NCI-H2171 treated with DMSO at 0.1 percent for 48 hours (cell line): ENCODE results near the gene FFAR3.
"Not testable (repeated sequence)": the region's sequence is repeated elsewhere in the genome, so short reads cannot be mapped to it uniquely, and the experiment has no call there.

Source experiments
- DNase-seq: peaks from one replicate; lab custom pipeline; 2025; lab: John Stamatoyannopoulos, UW

The FFAR3 gene

DNA sequence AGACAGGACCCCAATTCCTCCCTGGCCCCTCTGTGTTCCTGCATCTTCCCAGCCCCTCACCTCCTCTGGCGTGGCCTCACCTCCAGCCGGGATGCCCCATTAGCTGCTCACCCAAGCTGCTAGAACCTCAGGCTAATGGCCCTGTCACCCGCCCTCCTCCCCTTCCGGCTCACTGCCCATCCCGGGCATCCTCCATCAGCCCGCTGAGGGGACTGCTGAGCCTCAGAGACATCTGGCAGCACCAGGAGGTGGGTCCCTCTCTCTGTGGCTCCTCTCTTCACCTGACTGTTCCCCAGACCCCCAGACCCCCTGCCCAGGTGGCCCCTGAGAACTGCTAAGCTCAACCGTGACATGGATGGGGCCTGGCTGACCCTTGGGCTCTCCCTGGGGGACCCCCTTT lies 7.7 kb upstream of the FFAR3 start:
- DNase-seq, result peak; percentile 36

DNA sequence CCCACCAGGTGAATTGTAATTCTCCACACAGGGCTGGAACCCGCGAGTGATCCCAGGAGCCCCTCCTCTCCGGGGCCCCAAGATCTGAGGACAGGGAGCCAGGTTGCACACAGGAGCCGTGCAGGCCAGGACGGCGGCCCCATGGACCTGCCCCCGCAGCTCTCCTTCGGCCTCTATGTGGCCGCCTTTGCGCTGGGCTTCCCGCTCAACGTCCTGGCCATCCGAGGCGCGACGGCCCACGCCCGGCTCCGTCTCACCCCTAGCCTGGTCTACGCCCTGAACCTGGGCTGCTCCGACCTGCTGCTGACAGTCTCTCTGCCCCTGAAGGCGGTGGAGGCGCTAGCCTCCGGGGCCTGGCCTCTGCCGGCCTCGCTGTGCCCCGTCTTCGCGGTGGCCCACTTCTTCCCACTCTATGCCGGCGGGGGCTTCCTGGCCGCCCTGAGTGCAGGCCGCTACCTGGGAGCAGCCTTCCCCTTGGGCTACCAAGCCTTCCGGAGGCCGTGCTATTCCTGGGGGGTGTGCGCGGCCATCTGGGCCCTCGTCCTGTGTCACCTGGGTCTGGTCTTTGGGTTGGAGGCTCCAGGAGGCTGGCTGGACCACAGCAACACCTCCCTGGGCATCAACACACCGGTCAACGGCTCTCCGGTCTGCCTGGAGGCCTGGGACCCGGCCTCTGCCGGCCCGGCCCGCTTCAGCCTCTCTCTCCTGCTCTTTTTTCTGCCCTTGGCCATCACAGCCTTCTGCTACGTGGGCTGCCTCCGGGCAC lies 6.7 kb upstream of the FFAR3 start:
- no peak for DNase-seq

DNA sequence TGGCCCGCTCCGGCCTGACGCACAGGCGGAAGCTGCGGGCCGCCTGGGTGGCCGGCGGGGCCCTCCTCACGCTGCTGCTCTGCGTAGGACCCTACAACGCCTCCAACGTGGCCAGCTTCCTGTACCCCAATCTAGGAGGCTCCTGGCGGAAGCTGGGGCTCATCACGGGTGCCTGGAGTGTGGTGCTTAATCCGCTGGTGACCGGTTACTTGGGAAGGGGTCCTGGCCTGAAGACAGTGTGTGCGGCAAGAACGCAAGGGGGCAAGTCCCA lies 6.1 kb upstream of the FFAR3 start:
- DNase-seq, result no peak

DNA sequence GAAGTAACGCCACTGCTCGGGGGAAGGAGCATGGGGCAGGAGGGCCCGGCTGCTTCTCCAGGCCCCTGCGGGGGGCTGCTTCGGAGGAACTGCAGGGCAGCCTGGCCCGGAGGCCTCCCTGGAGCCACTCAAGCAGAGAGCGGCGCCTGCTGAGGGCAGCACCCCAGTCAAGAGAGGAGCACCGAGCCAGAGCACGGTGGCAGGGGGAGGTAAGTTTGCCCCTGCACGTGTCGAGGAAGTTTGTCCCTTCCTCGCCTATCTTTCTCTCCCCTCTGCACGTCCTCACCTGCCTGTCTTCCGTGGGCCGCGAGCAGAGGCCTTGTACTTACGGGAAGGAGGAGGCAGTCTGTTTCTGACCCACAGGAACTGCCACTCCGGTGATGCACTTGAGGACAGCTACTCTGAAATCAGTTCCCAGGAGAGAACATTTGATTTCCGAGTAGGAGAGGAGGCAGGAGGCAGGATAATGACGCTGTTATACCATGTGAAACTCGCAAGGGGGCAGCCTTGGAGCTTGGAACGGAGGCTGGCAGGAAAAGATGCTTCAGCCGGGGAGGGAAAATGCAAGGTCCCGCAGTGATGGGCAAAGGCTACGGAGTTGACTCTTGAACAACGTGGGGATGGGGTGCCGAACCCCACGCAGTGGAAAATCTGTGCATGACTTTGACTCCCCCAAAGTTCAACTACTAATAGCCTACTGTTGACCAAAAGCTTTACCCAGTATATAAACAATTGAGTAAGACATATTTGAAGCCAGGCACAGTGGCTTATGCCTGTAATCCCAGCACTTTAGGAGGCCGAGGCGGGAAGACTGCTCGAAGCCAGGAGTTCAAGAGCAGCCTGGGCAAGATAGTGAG lies 5.6 kb upstream of the FFAR3 start:
- DNase-seq, result peak; percentile 83

DNA sequence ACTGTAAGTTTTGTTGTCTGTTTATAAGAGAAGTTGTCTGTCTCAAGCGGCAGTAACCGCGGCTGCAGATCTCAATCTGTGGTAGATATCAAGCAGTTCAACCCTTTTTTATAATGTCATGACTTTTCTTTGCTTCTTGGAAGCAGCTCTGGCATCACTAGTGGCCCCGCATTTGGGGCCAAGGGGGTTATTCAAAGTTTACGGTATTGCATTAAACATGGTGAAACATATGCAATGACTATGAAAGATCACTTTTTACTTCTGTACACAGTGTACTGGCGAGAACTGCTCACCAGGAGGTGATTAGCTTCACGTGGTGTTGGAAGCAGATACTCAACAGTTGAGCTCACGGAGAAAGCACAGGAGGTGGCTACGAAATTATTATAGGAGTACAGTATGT lies 4.6 kb upstream of the FFAR3 start:
- no peak for DNase-seq

DNA sequence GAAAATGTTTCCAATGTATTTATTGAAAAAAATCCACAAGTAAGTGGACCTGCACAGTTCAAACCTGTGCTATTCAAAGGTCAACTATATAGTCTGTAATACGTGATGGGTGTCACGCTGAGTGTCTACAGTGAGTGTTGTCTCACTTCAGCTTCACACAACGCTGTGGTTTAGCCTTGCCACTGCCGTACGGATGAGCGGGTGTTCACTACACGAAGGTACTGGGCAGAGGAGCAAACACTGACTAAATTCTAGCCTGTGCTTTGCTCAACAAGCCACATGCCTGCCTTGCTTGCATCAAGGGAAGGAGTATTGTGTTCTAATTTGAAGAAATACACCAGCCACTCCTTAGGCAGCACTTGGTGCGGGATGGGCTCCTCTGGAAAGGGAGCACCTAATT lies 3.4 kb upstream of the FFAR3 start:
- no peak for DNase-seq

DNA sequence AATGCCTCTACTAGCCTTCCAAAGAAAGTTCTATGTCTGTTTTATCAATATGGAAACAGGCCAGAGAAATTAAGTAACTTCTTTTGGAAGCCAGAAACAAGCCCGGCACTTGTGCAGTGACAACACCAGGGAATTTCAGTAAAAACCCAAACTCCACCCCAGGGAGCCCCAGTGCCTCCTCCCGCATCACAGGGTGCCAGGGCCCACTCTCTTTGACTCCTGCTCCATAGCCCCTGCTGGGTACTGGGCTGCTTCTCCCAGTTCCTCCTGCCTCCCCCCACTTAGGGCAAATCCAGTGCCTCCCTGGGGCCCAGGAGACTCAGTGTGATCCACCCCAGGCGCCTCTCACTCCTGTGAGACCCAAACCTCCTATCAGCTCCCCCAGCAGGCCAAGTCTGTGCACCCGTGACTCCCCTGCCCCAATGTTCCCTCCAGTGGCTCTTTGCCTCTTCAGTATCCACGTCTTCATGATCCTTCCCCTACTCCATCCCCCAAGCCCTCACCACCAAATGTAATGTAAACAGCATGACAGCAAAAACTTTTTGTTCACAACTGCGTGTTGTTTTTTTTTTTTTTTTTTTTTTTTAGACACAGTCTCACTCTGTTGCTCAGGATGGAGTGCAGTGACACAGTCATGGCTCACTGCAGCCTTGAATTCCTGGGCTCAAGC lies 2.3 kb upstream of the FFAR3 start:
- DNase-seq, result no peak

DNA sequence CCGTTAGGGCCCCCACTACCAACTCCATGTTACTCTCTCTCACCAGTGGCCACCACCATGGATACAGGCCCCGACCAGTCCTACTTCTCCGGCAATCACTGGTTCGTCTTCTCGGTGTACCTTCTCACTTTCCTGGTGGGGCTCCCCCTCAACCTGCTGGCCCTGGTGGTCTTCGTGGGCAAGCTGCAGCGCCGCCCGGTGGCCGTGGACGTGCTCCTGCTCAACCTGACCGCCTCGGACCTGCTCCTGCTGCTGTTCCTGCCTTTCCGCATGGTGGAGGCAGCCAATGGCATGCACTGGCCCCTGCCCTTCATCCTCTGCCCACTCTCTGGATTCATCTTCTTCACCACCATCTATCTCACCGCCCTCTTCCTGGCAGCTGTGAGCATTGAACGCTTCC lies 574 bp downstream of the FFAR3 start:
- DNase-seq, result not testable (repeated sequence)

DNA sequence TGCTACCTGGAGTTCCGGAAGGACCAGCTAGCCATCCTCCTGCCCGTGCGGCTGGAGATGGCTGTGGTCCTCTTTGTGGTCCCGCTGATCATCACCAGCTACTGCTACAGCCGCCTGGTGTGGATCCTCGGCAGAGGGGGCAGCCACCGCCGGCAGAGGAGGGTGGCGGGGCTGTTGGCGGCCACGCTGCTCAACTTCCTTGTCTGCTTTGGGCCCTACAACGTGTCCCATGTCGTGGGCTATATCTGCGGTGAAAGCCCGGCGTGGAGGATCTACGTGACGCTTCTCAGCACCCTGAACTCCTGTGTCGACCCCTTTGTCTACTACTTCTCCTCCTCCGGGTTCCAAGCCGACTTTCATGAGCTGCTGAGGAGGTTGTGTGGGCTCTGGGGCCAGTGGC lies 1.1 kb downstream of the FFAR3 start:
- not testable (repeated sequence) for DNase-seq

DNA sequence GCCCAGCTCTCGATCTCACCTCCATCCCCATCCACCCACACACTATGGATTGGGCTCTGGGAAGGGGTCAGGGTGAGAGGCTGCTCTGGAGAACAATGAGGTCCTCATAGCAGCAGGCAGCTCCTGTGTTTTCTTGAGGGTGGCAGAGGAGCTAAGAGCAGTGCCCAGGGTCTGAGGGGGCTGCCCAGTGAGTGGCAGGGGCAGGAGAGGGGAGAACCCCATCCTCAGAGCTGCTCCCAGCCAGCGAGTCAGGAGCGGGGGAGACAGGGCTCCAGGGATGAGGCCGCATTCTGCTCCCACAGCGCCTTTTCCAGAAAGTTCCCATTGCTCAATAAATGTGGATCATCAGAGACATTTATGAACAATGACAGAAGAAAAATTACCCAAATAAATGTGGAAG lies 1.8 kb downstream of the FFAR3 start:
- DNase-seq, result not testable (repeated sequence)

DNA sequence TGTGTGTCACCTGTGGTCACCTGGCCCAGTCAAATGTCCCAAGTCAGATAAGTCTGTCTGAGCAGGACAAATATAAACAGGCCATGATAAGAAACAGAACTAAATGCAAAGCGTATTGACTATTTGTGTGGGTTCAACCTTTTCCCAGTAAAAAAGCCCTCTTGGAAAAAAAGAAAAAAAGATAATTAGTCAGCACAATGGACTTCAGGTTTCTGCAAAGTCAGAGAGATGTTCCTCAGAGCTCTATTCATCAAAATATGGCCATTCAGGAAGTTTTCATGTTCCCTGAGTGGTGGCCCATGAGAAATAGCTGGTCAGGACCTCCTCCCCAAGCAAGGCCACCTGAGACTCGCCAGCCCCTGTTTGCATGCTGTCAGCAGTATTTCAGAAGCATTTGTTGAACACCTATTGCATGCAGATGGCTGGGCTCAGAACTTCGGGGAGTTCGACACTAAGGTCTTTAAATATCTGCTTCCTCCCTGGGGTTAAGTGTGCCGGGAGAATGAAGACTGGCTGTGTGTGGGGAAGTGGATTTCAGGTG lies 2.7 kb downstream of the FFAR3 start:
- DNase-seq, result no peak

DNA sequence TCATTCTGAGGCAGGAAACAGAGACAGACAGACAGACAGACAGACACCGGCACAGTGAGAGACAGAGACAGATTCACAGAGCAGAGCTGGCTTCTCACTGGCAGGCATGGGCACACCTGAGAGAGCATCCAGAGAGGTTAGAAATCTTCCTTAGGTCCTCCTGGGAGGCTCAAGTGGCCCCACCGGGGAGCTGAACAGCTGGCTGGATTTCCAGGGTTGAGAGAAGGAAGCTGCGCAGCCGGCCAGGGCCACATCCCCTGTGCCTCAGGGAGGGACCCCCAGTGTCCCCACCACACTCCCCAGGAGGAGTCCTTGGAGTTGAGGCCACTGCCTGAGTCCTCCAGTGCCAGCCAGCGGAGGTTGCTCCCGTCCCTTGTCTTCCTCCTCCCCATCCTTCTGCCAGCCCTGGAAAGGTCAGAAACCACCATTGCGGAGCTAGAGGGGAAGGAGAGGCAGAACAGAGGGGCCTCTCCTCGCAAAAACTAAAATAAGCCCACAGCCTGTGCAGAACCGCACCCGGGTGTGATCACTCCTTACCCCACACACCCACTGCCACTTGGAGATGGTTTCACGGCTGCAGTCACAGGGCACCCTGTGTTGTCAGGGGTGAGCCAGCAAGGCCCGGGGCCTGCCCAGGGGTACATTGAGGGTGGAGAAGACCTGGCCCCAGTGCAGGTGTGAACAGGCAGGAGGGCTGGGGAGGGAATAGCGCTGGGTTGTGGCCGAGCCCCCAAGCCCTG lies 4.2 kb downstream of the FFAR3 start:
- peak; percentile 14 for DNase-seq

DNA sequence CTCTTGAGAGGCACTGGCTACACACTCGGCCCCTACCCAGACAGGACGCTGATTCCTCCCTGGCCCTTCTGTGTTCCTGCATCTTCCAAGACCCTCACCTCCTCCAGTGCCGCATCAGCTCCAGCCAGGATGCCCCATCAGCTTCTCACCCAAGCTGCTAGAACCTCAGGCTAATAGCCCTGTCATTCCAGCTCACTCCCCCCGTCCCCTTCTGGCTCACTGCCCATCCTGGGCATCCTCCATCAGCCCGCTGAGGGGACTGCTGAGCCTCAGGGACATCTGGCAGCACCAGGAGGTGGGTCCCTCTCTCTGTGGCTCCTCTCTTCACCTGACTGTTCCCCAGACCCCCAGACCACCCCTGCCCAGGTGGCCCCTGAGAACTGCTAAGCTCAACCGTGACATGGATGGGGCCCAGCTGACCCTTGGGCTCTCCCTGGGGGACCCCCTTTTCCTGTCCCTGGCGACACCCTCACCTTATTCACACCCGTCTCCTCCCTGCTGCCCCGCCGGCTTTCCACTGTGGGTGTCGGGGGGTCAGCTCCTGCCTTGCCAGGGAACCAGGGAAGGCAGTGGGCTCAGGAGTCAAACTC lies 4.8 kb downstream of the FFAR3 start:
- peak; percentile 32 for DNase-seq

DNA sequence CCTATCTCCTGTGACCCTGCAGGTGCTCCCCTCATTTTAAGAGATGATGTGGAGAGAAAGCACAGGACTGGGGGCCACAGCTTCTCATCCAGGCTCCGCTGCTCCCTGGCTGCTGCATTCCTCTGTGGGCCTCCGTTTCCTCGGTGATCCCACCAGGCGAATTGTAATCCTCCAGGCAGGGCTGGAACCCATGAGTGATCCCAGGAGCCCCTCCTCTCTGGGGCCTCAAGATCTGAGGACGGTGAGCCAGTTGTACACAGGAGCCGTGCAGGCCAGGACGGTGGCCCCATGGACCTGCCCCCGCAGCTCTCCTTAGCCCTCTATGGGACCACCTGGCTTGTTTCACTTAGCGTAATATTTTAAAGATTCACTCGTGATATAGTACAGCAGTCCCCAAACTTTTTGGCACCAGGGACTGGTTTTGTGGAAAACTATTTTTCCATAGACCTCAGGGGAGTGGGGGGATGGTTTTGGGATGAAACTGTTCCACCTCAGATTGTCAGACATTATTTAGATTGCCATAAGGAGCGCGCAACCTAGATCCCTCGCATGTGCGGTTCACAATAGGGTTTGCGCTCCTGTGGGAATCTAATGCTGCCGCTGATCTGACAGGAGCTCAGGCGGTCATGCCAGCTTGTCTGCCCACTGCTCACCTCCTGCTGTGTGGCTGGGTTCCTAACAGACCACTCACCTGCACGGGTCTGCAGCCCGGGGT lies 5.6 kb downstream of the FFAR3 start:
- DNase-seq, result no peak

DNA sequence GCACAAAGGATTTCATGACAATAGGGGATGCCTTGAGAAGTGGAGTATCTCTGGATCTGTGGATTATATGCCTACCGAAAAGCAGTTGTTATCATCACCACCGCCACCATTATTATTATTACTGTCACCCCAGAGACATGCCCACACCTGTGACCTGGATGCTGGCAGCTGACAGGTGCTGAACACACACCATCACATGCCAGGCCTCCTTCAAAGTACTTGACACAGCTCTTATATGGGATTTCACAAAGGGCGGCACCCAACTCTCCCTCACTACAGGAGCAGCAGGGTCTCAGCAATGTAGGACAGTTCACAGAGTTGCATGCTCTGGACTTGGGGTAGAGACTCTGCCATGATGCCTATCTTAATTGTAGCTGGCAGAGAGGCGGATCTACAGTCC lies 7.0 kb downstream of the FFAR3 start:
- no peak for DNase-seq

DNA sequence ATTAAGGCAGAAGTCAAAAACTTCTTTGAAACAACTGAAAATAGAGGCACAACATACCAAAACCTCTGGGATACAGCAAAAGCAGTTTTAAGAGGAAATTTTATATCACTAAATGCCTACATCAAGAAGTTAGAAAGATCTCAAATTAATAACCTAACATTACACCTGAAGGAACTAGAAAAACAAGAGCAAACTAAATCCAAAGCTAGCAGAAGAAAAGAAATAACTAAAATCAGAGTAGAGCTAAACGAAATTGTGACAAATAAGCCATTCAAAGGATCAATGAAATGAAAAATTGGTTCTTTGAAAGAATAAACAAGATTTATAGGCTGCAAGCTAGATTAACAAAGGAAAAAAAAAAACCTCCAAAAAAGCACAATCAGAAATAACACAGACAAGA lies 10.1 kb downstream of the FFAR3 start:
- no peak for DNase-seq

DNA sequence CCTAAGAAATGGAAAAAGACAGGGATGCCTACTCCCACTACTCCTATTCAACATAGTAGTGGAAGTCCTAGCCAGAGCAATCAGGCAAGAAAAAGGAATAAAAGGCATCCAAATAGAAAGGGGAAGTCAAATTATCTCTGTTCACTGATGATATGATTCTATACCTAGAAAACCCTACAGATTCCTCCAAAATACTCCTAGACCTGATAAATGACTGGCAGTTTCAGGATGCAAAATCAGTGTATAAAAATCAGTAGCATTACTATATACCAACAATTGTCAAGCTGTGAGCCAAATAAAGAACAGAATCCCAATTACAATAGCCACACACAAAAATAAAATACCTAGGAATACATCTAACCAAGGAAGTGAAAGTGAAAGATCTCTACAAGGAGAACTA lies 11.3 kb downstream of the FFAR3 start:
- DNase-seq, result no peak

DNA sequence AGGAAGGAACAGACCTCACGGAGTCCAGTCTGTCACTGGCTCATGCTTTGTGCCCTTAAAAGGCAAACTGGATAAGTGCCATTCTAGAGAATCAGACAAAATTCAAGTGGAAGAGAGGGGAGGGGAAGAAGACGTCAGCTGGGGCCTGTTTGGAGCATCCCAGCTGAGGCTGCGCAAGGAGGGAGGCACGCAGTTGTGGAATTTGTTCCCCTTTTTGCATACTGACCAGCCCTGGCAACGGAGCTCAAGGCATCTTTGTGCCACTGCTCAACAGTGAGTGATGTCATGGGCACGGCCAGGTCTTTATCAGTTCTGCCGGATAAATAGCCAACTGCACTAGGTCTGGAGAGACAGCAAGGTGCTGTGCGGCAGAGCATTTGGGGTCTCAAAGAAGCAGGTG lies 12.5 kb downstream of the FFAR3 start, which contains the start of gene GPR42:
Gene GPR42, plus strand, starts transcription at position 347 of the 400 bp plus-strand sequence. CDS start 292 bp downstream, outside the sequence.
- no peak for DNase-seq

DNA sequence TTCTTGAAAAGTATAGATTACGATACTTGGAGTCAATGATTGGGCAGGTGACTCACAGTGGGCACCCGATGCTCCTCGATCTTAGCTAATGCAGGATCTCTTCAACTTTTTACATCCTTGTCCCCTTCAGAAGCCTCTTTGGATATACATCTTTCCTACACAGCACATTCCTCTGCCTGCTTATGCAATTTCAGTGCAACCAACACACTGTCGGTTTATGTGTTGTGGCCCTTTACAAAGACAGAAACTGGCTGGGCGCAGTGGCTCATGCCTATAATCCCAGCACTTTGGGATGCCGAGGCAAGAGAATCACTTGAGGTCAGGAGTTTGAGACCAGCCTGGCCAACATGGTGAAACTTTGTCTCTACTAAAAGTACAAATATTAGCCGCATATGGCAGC lies 15.2 kb downstream of the FFAR3 start:
- DNase-seq, result no peak

DNA sequence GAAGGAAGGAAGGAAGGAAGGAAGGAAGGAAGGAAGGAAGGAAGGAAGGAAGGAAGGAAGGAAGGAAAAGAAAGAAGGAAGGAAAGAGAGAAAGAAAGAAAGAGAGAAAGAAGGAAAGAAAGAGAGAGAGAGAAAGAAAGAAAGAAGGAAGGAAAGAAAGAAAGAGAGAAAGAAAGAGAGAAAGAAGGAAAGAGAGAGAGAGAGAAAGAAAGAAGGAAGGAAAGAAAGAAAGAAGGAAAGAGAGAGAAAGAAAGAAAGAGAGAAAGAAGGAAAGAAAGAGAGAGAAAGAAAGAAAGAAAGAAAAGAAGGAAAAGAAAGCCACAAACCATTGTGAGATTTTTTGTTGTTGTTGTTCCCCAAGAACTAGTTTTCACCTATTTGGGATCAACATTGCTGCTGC lies 15.8 kb downstream of the FFAR3 start:
- not testable (repeated sequence) for DNase-seq
